HG02642 (cell line): Measurements from ENCODE around the gene ADH1C.

ENCODE experiments used
- ATAC-seq: cut with Tn5 transposase; IDR thresholded peaks from one replicate; pipeline ENCODE4 v1.9.1; 2021; ENCODE audit warnings: mild to moderate bottlenecking; ENCODE audit not compliant: unreplicated experiment, poor library complexity

Gene ADH1C

DNA sequence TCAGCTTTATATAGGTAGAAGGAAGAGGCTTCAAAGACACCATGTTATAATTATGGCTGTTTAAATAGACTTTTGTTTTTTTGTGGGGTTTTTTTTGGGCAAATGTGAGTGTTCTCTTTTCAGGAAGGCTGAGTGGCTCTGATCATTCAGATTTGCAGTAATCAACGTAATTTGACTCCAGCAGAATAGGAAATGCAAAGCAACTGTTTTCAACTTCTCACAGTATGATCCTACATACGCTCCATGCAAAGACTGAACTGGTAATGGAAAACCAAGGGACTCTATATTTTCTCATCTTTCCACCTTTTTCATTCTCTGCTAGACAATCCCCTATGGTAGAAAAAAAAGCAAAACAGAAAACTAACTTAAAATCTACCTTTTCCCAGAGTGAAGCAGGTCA is 42.2 kb downstream of the ADH1C start:
- ATAC-seq, result no peak

DNA sequence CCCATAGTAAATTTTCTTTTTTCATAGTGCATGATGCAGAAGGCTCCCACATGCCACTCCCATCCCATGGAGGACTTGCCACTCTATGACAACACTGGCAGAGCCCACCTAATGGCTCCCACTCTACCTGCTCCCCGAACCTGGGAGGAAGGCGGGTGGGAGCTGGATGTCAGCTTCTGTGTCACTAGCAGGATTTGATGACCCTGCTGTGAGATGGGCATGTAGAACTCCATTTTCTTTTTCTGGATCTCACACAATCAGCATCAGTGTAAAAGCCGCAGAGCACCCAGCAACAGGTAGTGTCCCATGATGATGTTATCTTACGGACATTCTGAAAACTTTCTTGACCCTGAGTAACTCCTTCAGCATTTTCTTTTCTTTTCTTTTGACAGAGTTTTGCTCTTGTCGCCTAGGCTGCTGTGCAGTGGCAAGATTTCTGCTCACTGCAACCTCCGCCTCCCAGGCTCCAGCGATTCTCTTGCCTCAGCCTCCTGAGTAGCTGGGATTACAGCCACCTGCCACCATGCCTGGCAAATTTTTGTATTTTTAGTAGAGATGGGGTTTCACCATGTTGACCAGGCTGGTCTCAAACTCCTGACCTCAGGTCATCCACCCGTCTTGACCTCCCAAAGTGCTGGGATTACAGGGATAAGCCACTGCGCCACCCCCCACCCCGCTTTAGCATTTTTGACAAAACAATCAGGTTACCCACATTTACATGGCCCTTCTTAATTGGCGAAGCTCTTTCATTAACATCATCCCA is 46.7 kb downstream of the ADH1C start:
- no peak for ATAC-seq

DNA sequence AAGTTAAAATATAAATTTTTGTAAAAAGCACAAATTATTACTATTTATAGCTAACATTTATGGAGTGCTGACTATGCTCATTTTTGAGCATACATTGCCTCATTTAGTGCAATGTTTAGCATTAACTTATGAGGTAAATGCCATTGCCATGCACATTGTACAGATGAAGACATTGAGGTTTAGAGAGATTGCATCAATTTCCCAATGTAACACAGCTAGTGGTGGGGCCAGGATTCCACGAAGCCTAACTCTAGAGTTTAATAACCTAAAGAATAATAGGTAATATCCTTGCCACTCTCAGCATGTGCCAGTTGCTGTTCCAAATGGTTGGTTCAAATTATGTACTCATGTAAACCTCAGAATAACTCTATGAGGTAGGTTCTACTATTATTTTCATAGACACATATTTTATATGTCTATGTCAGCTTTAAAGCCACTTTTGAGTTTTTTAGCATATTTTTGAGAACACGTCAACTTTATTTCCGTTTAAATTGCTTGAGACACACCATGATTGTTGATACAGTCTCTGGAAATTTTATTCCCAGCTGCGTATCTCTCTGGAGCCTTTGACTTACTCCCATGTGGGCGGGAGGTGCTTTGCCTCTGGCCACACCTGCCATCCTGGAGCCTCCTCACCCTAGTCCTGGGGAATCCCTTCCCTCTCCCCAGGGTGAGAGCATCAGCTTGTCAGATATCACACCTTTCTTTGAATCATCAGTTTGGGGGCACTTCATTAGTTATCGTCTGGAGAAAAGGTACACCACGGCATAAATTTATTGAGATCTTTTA is 51.0 kb downstream of the ADH1C start:
- ATAC-seq, result no peak

DNA sequence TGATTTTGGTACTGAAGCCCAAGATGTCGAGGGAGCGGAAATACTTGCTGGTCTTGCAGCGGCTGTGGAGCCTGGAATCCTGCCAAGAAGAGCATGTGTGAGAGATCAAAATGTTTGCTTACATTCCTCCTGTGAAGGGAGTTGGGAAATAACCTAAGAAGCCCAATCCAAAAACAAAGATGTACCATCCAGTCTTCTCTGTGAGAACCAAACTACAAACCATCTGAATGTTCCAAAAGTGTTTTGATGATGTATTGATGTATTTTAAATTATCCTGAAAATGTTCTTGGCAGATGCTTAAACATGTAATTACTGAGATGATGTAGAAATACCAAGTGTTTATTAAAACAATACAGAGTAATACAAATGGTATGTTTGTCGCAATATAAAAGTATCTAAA is 51.6 kb downstream of the ADH1C start:
- no peak for ATAC-seq

DNA sequence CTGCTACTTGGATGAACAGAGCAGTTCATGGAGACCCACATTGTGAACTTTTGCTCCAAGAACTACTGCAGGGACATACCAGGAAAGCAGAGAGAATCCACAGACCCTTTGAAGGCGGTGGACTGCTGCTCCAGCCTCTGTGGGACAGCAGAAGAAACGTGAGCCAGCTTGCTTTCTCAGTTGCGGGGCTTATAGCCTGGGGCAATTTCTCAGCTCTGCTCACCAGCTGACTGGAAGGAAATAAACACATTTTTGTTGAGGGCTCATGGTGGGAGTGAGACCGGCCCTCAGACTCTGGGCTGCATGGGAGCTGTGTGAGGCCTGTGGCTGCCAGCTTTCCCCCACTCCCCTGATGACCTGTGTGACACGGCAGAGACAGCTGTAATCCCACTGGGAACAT is 59.2 kb downstream of the ADH1C start:
- no peak for ATAC-seq

DNA sequence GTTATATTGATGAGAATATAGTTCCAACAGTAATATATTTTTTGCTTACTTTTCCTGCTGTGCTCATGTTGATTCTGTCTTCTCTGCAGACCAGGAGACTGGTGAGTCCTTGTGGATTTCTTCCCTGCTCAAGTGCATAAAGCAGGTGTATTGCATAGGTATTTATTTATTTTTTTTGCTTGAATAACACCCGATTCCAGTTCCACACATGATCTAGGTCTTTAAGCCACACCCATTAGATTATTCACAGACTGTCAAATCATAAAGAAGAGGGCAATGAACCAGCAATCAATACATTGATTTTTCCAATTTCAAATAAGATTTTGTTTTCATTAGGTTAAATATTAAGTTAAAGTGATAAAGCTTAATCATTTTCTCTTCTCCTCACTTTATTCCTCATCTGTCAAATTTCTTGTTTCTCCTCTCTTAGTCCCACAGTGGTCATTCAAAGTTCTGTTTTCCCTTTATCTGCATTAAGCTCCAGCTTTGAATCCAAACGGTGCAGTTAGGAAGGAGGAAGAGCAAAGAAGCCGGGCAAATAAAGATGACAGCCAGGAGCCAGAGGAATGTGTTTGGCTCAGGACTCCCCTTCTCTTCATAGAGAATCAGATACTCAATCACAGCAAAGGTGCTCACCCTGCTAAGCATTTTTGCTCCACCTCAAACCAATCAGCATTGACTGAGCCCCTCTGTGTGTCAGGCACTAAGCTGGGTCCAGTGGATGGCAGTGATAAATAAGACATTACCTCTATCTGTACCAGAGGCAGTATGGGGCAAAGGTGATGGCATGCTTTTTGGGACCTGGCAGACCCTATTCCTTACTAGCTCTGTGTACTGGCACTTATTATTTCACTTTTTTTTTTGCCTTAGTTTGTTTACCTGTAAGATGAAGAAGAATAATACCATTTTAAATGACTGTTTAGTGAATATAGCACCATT is 61.4 kb downstream of the ADH1C start, which contains the start of gene ADH1A:
ADH1A (minus strand) TSS at position 138 of the 939 bp plus-strand sequence; CDS start at position 67, 71 bp downstream.
- ATAC-seq, result no peak
